SK-N-SH (cell line): ENCODE measurements around the gene MAML3. TPM values are rescaled to one million over a fixed set of nuclear protein-coding genes. Genes with fewer than 3 reads are reported as not detected.

Experiments used
- CTCF ChIA-PET: fragments of 300-600, 350-600 bp; formaldehyde crosslinking; extraction: SDS; loops from one replicate; lab custom pipeline; 2021; lab: Yijun Ruan, JAX
- POLR2A ChIA-PET: fragments of 350-600 bp; sonication (Branson Sonifier 250); formaldehyde crosslinking; extraction: SDS; loops from one replicate; lab custom pipeline; 2020; ENCODE audit warnings: antibody characterized with exemption, inconsistent platforms; lab: Yijun Ruan, JAX
- DNase-seq: peaks from one replicate; pipeline ENCODE4 v3.0.0; 2012
- H2AFZ ChIP-seq: fragments of 200-600 bp; sonication (generic); 2 replicates; pipeline ENCODE4 v1.8.1; 2016; ENCODE audit warnings: antibody characterized with exemption, mild to moderate bottlenecking, low read depth
- H3F3A ChIP-seq: fragments of 200-600 bp; sonication (generic); replicated peaks from 2 replicates; pipeline ENCODE3; 2016; ENCODE audit warnings: antibody characterized with exemption, mild to moderate bottlenecking; ENCODE audit not compliant: insufficient read depth
- H3K27ac ChIP-seq, 2 experiments: fragments of 200-500 bp in 1 of 2; fragments of 200-600 bp in 1 of 2; sonication (Bioruptor generic) in 1 of 2; sonication (generic), shearing (Covaris generic) in 1 of 2; 2 replicates each; pipeline versions ENCODE4 v1.5.1 to v1.6.1; 2014 to 2016; ENCODE audit warnings: low read depth in 2 of 2, inconsistent platforms in 1 of 2, low read length in 1 of 2, mild to moderate bottlenecking in 1 of 2, mixed read lengths in 1 of 2
- H3K27me3 ChIP-seq: fragments of 200-600 bp; sonication (generic), shearing (Covaris generic); 2 replicates; pipeline ENCODE4 v1.6.1; 2016; ENCODE audit warnings: mixed run types; ENCODE audit not compliant: insufficient read depth
- H3K36me3 ChIP-seq, 2 experiments: fragments of 200-500 bp in 1 of 2; fragments of 200-600 bp in 1 of 2; sonication (Bioruptor generic) in 1 of 2; sonication (generic) in 1 of 2; replicated peaks in 1 of 2; 2 replicates each; pipeline versions ENCODE3 to v1.5.1; 2014 to 2016; ENCODE audit warnings: low read length in 1 of 2, mild to moderate bottlenecking in 1 of 2; ENCODE audit not compliant: insufficient read depth in 2 of 2, control insufficient read depth in 1 of 2
- H3K4me1 ChIP-seq, 2 experiments: fragments of 200-500 bp in 1 of 2; fragments of 200-600 bp in 1 of 2; sonication (Bioruptor generic) in 1 of 2; sonication (generic), shearing (Covaris generic) in 1 of 2; 2 replicates each; pipeline versions ENCODE4 v1.5.1 to v1.6.1; 2014 to 2016; ENCODE audit warnings: low read depth in 1 of 2, low read length in 1 of 2, mixed run types in 1 of 2; ENCODE audit not compliant: insufficient read depth in 2 of 2, control insufficient read depth in 1 of 2
- H3K4me2 ChIP-seq: fragments of 200-600 bp; sonication (generic), shearing (Covaris generic); 2 replicates; pipeline ENCODE4 v1.6.1; 2017; ENCODE audit warnings: mixed run types
- H3K4me3 ChIP-seq, 2 experiments: fragments of 200-500 bp in 1 of 2; fragments of 200-600 bp in 1 of 2; sonication (Bioruptor generic) in 1 of 2; sonication (generic), shearing (Covaris generic) in 1 of 2; 2 replicates each; pipeline versions ENCODE4 v1.5.1 to v1.8.1; 2014 to 2016; ENCODE audit warnings: low read depth in 2 of 2, inconsistent platforms in 1 of 2, low read length in 1 of 2, mild to moderate bottlenecking in 1 of 2, mixed read lengths in 1 of 2, moderate library complexity in 1 of 2
- H3K79me2 ChIP-seq: fragments of 200-600 bp; sonication (generic); 2 replicates; pipeline ENCODE4 v1.8.1; 2017; ENCODE audit warnings: mild to moderate bottlenecking; ENCODE audit not compliant: insufficient read depth
- H3K9ac ChIP-seq: fragments of 200-600 bp; sonication (generic); 2 replicates; pipeline ENCODE4 v1.6.1; 2017; ENCODE audit warnings: mixed run types
- H3K9me2 ChIP-seq: fragments of 200-600 bp; sonication (generic); 2 replicates; pipeline ENCODE4 v1.6.1; 2017; ENCODE audit warnings: mixed run types
- H3K9me3 ChIP-seq: fragments of 200-600 bp; sonication (generic); 2 replicates; pipeline ENCODE4 v1.6.1; 2017; ENCODE audit warnings: mixed run types, mild to moderate bottlenecking, moderate library complexity
- H4K20me1 ChIP-seq: fragments of 200-600 bp; sonication (generic); 2 replicates; pipeline ENCODE4 v1.6.1; 2017; ENCODE audit warnings: mild to moderate bottlenecking, mixed run types; ENCODE audit not compliant: insufficient read depth
- CHD2 ChIP-seq: fragments of 150-350 bp; IDR thresholded peaks from 2 replicates; pipeline ENCODE4 v1.6.1; 2018; ENCODE audit warnings: low read length; ENCODE audit not compliant: partially characterized antibody
- ELF1 ChIP-seq: IDR thresholded peaks from 2 replicates; pipeline ENCODE4 v1.4.0; 2012
- EZH2phosphoT487 ChIP-seq: fragments of 200-600 bp; sonication (generic); IDR thresholded peaks from 2 replicates; pipeline ENCODE4 v1.6.1; 2017; ENCODE audit warnings: low read depth, mixed run types, mild to moderate bottlenecking, antibody characterized with exemption, moderate library complexity, borderline replicate concordance
- FOXM1 ChIP-seq: IDR thresholded peaks from 2 replicates; pipeline ENCODE4 v1.4.0; 2012; ENCODE audit warnings: low read depth, mild to moderate bottlenecking
- GATA2 ChIP-seq: sonication (generic); formaldehyde crosslinking; IDR thresholded peaks from 2 replicates; pipeline ENCODE4 v1.5.0; 2020; ENCODE audit warnings: mild to moderate bottlenecking, missing genetic modification reagents
- MEF2A ChIP-seq: IDR thresholded peaks from 2 replicates; pipeline ENCODE4 v1.4.0; 2012; ENCODE audit warnings: low read depth, borderline replicate concordance
- MXI1 ChIP-seq: IDR thresholded peaks from 2 replicates; pipeline ENCODE4 v1.6.1; 2012; ENCODE audit warnings: mild to moderate bottlenecking, low read depth, low read length, improper control_type of control experiment
- NFIC ChIP-seq: IDR thresholded peaks from 2 replicates; pipeline ENCODE4 v1.4.0; 2012; ENCODE audit warnings: borderline replicate concordance
- NRF1 ChIP-seq: IDR thresholded peaks from 2 replicates; pipeline ENCODE4 v1.6.1; 2012; ENCODE audit warnings: low read depth, mild to moderate bottlenecking, low read length
- RFX5 ChIP-seq: IDR thresholded peaks from 2 replicates; pipeline ENCODE4 v1.6.1; 2012; ENCODE audit warnings: mild to moderate bottlenecking, improper control_type of control experiment, low read length
- RXRA ChIP-seq: IDR thresholded peaks from 2 replicates; pipeline ENCODE4 v1.4.0; 2012; ENCODE audit warnings: low read depth, mild to moderate bottlenecking, borderline replicate concordance
- TCF12 ChIP-seq: IDR thresholded peaks from 2 replicates; pipeline ENCODE4 v1.4.0; 2012
- TEAD4 ChIP-seq: IDR thresholded peaks from 2 replicates; pipeline ENCODE4 v1.4.0; 2012; ENCODE audit warnings: mild to moderate bottlenecking, borderline replicate concordance; ENCODE audit not compliant: insufficient read depth
- WGBS: methylation state at CpG from one replicate; pipeline ENCODE4 v1.1.6; 2017; ENCODE audit warnings: low lambda C conversion rate; 5-methylcytosine and 5-hydroxymethylcytosine counted together
- polyA plus RNA-seq, 3 experiments: library from polyadenylated mRNA; depleted of rRNA; stranded (reverse); fragments of >200 nt; gene quantifications; 2 replicates each; pipeline ENCODE4 v1.2.3, GENCODE V29; 2012
- TF ChIP-seq, protein P1 (sequence below): fragments of 150-350 bp; IDR thresholded peaks from 2 replicates; pipeline ENCODE4 v1.6.1; 2017; ENCODE audit warnings: antibody characterized with exemption, low read length, low read depth, borderline replicate concordance
- TF ChIP-seq, protein P2 (sequence below): IDR thresholded peaks from 2 replicates; pipeline ENCODE4 v1.6.1; 2012; ENCODE audit warnings: mild to moderate bottlenecking, low read depth, low read length, moderate library complexity

Gene MAML3
- polyA plus RNA-seq, 1 of the 3 experiments (the other 2 are of a cell fraction) = 5.3 TPM

DNA sequence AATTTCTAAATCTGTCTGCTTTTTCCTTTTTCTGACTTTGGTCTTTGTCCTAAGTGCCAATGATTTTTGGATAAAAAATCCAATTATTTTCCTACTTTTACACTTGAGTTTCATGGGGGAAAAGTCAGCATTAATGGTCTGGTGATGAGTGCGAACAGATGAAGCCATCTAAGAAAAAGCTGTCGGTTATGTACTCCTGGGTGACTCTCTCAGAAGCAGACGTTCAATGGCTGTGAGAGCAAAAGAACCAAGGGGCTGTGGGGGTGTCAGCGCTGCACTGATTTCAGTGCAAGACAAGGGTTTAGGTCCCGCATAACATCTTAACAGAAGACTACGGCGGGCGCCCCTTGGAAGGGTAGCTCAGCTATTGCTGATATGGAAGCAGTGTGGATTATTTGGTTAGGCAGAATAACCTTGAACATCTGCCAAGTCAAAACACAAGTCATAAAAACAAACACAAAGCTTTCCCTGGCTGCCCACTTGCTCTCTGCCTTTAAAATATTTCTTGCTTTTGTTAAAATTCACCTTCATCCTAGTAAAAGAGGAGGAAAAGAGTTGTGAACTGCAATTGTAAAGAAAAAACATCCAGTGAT lies 240.5 kb downstream of the MAML3 start:
- Histone ChIP-seq H3K36me3 (no peaks in the 10 kb centered on the region), H2AFZ (no peak overlapping the region), H4K20me1 (no peaks in the 10 kb centered on the region), H3K27ac (peak overlapping the region; percentile 50 to 82), H3K9ac (no peak overlapping the region), H3K4me1 (peaks cover 11 to 49% of the 10 kb centered on the region in 2 experiments; a peak in 3 of 4 replicates), H3K4me2 (peak overlapping the region; percentile 51), H3K4me3 (peak overlapping the region in 1 of 2 experiments; percentile 5; a peak in 1 of 4 replicates), H3K9me3 (no peaks in the 10 kb centered on the region), H3K9me2 (no peaks in the 10 kb centered on the region), H3F3A (peaks cover 7% of the 10 kb centered on the region), H3K79me2 (no peaks in the 10 kb centered on the region), H3K27me3 (no peaks in the 10 kb centered on the region)
- TF ChIP-seq NFIC (0 out of 2 replicates have a peak, but pooled peaks have one; percentile 13), MEF2A (no peak)
- TF ChIP-seq, protein P1, sequence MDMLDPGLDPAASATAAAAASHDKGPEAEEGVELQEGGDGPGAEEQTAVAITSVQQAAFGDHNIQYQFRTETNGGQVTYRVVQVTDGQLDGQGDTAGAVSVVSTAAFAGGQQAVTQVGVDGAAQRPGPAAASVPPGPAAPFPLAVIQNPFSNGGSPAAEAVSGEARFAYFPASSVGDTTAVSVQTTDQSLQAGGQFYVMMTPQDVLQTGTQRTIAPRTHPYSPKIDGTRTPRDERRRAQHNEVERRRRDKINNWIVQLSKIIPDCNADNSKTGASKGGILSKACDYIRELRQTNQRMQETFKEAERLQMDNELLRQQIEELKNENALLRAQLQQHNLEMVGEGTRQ = no peak
- 58% methylated on average over 8 of the region's 8 CpGs for WGBS
- ChIA-PET POLR2A (no interaction called here), CTCF (interaction anchor here (2.3 kb wide), 1 partner anchor 12 kb away, joined by 5 read pairs; no protein-coding TSS in a partner anchor)
- no peak for DNase-seq

DNA sequence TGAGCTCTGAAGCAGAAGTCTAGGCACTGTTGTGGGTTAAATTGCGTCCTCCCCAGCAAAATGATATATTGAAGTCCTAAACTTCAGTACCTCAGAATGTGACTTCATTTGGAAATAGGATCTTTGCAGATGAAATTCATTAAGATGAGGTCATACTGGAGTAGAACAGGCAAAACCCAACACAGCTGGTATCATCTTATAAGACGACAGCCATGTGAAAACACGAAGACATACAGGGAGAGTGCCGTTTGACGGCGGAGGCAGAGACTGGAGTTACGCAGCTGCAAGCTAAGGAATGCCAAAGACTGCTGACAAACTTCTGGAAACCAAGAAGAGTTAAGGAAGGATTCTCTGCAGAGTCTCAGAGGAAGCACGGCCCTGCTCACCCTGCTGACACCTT lies 241.5 kb downstream of the MAML3 start:
- H3K9me3 ChIP-seq = no peaks in the 10 kb centered on the region
- no peak for TF ChIP-seq MXI1
- TF ChIP-seq NRF1 = no peak
- TF ChIP-seq CHD2 = no peak
- no peak for TF ChIP-seq GATA2 (CRISPR knock-in tag)
- no peak for TF ChIP-seq TEAD4
- no peak for TF ChIP-seq ELF1
- TF ChIP-seq FOXM1 = no peak
- TF ChIP-seq, protein P1 = no peak
- TF ChIP-seq RXRA = no peak
- no peak for TF ChIP-seq RFX5
- no peak for TF ChIP-seq TCF12
- TF ChIP-seq EZH2phosphoT487 = no peak
- TF ChIP-seq, protein P2, sequence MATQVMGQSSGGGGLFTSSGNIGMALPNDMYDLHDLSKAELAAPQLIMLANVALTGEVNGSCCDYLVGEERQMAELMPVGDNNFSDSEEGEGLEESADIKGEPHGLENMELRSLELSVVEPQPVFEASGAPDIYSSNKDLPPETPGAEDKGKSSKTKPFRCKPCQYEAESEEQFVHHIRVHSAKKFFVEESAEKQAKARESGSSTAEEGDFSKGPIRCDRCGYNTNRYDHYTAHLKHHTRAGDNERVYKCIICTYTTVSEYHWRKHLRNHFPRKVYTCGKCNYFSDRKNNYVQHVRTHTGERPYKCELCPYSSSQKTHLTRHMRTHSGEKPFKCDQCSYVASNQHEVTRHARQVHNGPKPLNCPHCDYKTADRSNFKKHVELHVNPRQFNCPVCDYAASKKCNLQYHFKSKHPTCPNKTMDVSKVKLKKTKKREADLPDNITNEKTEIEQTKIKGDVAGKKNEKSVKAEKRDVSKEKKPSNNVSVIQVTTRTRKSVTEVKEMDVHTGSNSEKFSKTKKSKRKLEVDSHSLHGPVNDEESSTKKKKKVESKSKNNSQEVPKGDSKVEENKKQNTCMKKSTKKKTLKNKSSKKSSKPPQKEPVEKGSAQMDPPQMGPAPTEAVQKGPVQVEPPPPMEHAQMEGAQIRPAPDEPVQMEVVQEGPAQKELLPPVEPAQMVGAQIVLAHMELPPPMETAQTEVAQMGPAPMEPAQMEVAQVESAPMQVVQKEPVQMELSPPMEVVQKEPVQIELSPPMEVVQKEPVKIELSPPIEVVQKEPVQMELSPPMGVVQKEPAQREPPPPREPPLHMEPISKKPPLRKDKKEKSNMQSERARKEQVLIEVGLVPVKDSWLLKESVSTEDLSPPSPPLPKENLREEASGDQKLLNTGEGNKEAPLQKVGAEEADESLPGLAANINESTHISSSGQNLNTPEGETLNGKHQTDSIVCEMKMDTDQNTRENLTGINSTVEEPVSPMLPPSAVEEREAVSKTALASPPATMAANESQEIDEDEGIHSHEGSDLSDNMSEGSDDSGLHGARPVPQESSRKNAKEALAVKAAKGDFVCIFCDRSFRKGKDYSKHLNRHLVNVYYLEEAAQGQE = no peak
- no peak overlapping the region for H3K4me3 ChIP-seq
- peaks cover 7% of the 10 kb centered on the region for H3F3A ChIP-seq
- H3K9me2 ChIP-seq = no peaks in the 10 kb centered on the region
- H3K36me3 ChIP-seq = no peaks in the 10 kb centered on the region
- CTCF ChIA-PET = no interaction called here
- H3K27me3 ChIP-seq = no peaks in the 10 kb centered on the region
- H3K4me2 ChIP-seq = no peak overlapping the region
- peaks cover 11 to 52% of the 10 kb centered on the region in 2 experiments; a peak in 3 of 4 replicates for H3K4me1 ChIP-seq
- H3K9ac ChIP-seq = no peak overlapping the region
- H2AFZ ChIP-seq = no peak overlapping the region
- DNase-seq = no peak
- 98% methylated on average over 8 of the region's 8 CpGs for WGBS
- H3K27ac ChIP-seq = peak overlapping the region in 1 of 2 experiments; percentile 82; a peak in 2 of 4 replicates
- no peaks in the 10 kb centered on the region for H3K79me2 ChIP-seq
- POLR2A ChIA-PET = no interaction called here
- H4K20me1 ChIP-seq = no peaks in the 10 kb centered on the region
